MG63 (cell line): ENCODE data around the gene CEP295NL. TPM values are rescaled to one million over a fixed set of nuclear protein-coding genes. Genes with fewer than 3 reads are reported as not detected.

Experiments
- DNase-seq: peaks from one replicate; pipeline ENCODE4 v3.0.0-alpha.2; 2020
- H3K27me3 ChIP-seq: fragments of 250-450 bp; sonication (Bioruptor Pico); 2 replicates; pipeline ENCODE4 v1.5.1; 2020; ENCODE audit warnings: mild to moderate bottlenecking, moderate library complexity
- H3K36me3 ChIP-seq: fragments of 250-450 bp; sonication (Bioruptor Pico); 2 replicates; pipeline ENCODE4 v1.5.1; 2020; ENCODE audit warnings: mild to moderate bottlenecking, moderate library complexity
- H3K4me3 ChIP-seq: fragments of 250-450 bp; sonication (Bioruptor Pico); 2 replicates; pipeline ENCODE4 v1.5.1; 2020; ENCODE audit warnings: mild to moderate bottlenecking, moderate library complexity
- H3K9me3 ChIP-seq: fragments of 250-450 bp; sonication (Bioruptor Pico); 2 replicates; pipeline ENCODE4 v1.5.1; 2020; ENCODE audit warnings: mild to moderate bottlenecking, moderate library complexity
- total RNA-seq: library from RNA; depleted of rRNA; stranded (reverse); fragments of >200 nt; shearing (Covaris generic); gene quantifications from 2 replicates; pipeline ENCODE4 v1.2.3, GENCODE V29; 2014; ENCODE audit warnings: low replicate concordance

The CEP295NL gene
- total RNA-seq, 1 experiment from 2014 or later, result not detected

GRCh38 chr17:78933959-78934568 is 31.1 kb upstream of the CEP295NL start:
- Histone ChIP-seq H3K27me3 (no peaks in the 10 kb centered on the region), H3K9me3 (no peaks in the 10 kb centered on the region), H3K36me3 (no peaks in the 10 kb centered on the region), H3K4me3 (peak overlapping the region; percentile 27)
- DNase-seq, result peak; percentile 99

- peak overlapping the region; percentile 27 for H3K4me3 ChIP-seq
- peak; percentile 98 for DNase-seq
- no peaks in the 10 kb centered on the region for H3K9me3 ChIP-seq
- H3K36me3 ChIP-seq, result no peaks in the 10 kb centered on the region
- H3K27me3 ChIP-seq, result no peaks in the 10 kb centered on the region
Measured at GRCh38 chr17:78933025-78933958, 30.3 kb upstream of the CEP295NL start.

- Histone ChIP-seq H3K9me3 (no peaks in the 10 kb centered on the region), H3K36me3 (no peaks in the 10 kb centered on the region), H3K27me3 (no peaks in the 10 kb centered on the region), H3K4me3 (no peak overlapping the region)
- DNase-seq, result no peak
Measured at GRCh38 chr17:78929908-78930775, 27.1 kb upstream of the CEP295NL start.

GRCh38 chr17:78925662-78926555 is 22.9 kb upstream of the CEP295NL start:
- Histone ChIP-seq H3K36me3 (peaks cover 23% of the 10 kb centered on the region), H3K4me3 (peak overlapping the region; percentile 58), H3K9me3 (no peaks in the 10 kb centered on the region), H3K27me3 (no peaks in the 10 kb centered on the region)
- peak; percentile 93 for DNase-seq

- H3K9me3 ChIP-seq, result no peaks in the 10 kb centered on the region
- peak; percentile 90 for DNase-seq
- H3K4me3 ChIP-seq, result peak within 1 kb of the TSS; percentile 62
- H3K36me3 ChIP-seq, result peaks cover 23% of the 10 kb centered on the region
- no peaks in the 10 kb centered on the region for H3K27me3 ChIP-seq
Measured at GRCh38 chr17:78925234-78925633, 22.2 kb upstream of the CEP295NL start, which contains the start of gene TIMP2. Gene TIMP2 (minus strand): TSS chr17:78925387. CDS start chr17:78925088, 299 bp downstream.

GRCh38 chr17:78924481-78925151 is 21.6 kb upstream of the CEP295NL start:
- Histone ChIP-seq H3K27me3 (no peaks in the 10 kb centered on the region), H3K36me3 (peaks cover 26% of the 10 kb centered on the region), H3K4me3 (peak overlapping the region; percentile 62), H3K9me3 (no peaks in the 10 kb centered on the region)
- DNase-seq, result peak; percentile 42

GRCh38 chr17:78923660-78924453 is 20.9 kb upstream of the CEP295NL start:
- peak overlapping the region; percentile 62 for H3K4me3 ChIP-seq
- H3K36me3 ChIP-seq, result peaks cover 28% of the 10 kb centered on the region
- peak; percentile 68 for DNase-seq
- H3K27me3 ChIP-seq, result no peaks in the 10 kb centered on the region
- no peaks in the 10 kb centered on the region for H3K9me3 ChIP-seq

- DNase-seq, result no peak
- H3K36me3 ChIP-seq, result peaks cover 29% of the 10 kb centered on the region
- H3K4me3 ChIP-seq, result peak overlapping the region; percentile 62
Measured at GRCh38 chr17:78922816-78923498, 20.0 kb upstream of the CEP295NL start.

GRCh38 chr17:78921437-78921971 is 18.5 kb upstream of the CEP295NL start:
- no peak overlapping the region for H3K4me3 ChIP-seq
- H3K36me3 ChIP-seq, result peaks cover 37% of the 10 kb centered on the region
- H3K27me3 ChIP-seq, result no peaks in the 10 kb centered on the region
- DNase-seq, result peak; percentile 49
- no peaks in the 10 kb centered on the region for H3K9me3 ChIP-seq

More at GRCh38 chr17:78922816-78923498, 20.0 kb upstream of the CEP295NL start:
- no peaks in the 10 kb centered on the region for H3K9me3 ChIP-seq
- H3K27me3 ChIP-seq, result no peaks in the 10 kb centered on the region

GRCh38 chr17:78920528-78920927 is 17.5 kb upstream of the CEP295NL start:
- no peak for DNase-seq
- Histone ChIP-seq H3K9me3 (no peaks in the 10 kb centered on the region), H3K36me3 (peaks cover 43% of the 10 kb centered on the region), H3K4me3 (no peak overlapping the region), H3K27me3 (no peaks in the 10 kb centered on the region)

- Histone ChIP-seq H3K27me3 (no peaks in the 10 kb centered on the region), H3K9me3 (no peaks in the 10 kb centered on the region), H3K36me3 (peaks cover 46% of the 10 kb centered on the region), H3K4me3 (no peak overlapping the region)
- DNase-seq, result no peak
Measured at GRCh38 chr17:78919861-78920450, 17.0 kb upstream of the CEP295NL start.

- Histone ChIP-seq H3K9me3 (no peaks in the 10 kb centered on the region), H3K27me3 (no peaks in the 10 kb centered on the region), H3K36me3 (peaks cover 48% of the 10 kb centered on the region), H3K4me3 (no peak overlapping the region)
- DNase-seq, result no peak
Measured at GRCh38 chr17:78918979-78919378, 16.0 kb upstream of the CEP295NL start.

GRCh38 chr17:78917451-78918275 is 14.7 kb upstream of the CEP295NL start:
- Histone ChIP-seq H3K36me3 (peaks cover 42% of the 10 kb centered on the region), H3K4me3 (no peak overlapping the region)
- DNase-seq, result no peak

More at GRCh38 chr17:78917451-78918275, 14.7 kb upstream of the CEP295NL start:
- H3K9me3 ChIP-seq, result no peaks in the 10 kb centered on the region
- H3K27me3 ChIP-seq, result no peaks in the 10 kb centered on the region
